ENCODE results near the gene FKBP5.

Gene FKBP5

GRCh38 chr6:35686873-35687555 is 1.7 kb downstream of the FKBP5 start:
- Histone ChIP-seq H3K27ac (ENCODE audit: poor library complexity, severe bottlenecking) (peak overlapping the region; percentile 82), H3K4me1 (ENCODE audit: insufficient read depth, poor library complexity, severe bottlenecking) (peaks cover 23% of the 10 kb centered on the region), H3K9me3 (ENCODE audit: severe bottlenecking) (no peaks in the 10 kb centered on the region), H3K4me3 (ENCODE audit: severe bottlenecking) (peak overlapping the region; percentile 97), H3K36me3 (ENCODE audit: low read depth) (peaks cover 55% of the 10 kb centered on the region), H3K27me3 (ENCODE audit: insufficient read depth, poor library complexity, severe bottlenecking) (no peaks in the 10 kb centered on the region)
- DNase-seq (ENCODE audit: low spot score) (no peak), ATAC-seq (ENCODE audit: low read depth) (no peak)
- TF ChIP-seq, protein P1, sequence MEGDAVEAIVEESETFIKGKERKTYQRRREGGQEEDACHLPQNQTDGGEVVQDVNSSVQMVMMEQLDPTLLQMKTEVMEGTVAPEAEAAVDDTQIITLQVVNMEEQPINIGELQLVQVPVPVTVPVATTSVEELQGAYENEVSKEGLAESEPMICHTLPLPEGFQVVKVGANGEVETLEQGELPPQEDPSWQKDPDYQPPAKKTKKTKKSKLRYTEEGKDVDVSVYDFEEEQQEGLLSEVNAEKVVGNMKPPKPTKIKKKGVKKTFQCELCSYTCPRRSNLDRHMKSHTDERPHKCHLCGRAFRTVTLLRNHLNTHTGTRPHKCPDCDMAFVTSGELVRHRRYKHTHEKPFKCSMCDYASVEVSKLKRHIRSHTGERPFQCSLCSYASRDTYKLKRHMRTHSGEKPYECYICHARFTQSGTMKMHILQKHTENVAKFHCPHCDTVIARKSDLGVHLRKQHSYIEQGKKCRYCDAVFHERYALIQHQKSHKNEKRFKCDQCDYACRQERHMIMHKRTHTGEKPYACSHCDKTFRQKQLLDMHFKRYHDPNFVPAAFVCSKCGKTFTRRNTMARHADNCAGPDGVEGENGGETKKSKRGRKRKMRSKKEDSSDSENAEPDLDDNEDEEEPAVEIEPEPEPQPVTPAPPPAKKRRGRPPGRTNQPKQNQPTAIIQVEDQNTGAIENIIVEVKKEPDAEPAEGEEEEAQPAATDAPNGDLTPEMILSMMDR (IDR thresholded peaks at IDR 0.05; ENCODE audit: poor library complexity, severe bottlenecking), result no peak

DNA sequence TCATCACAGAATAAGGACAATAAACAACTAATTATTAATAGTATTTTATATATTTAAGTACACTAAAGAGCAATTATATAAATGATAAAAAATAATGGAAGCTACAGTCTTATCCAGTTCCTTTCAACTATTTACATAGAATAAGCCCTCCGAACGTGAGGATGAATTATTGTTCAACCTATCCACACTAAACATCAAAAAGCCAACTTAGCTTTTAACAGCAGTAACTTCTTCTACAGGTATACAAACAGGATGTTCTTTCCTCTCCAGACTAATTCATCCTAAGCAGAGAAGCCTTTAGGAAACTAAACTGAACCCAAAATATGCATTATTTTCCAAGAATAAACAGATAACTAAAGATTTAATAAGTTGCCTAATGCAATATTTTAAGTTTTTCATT is 2.3 kb downstream of the FKBP5 start:
- Histone ChIP-seq H3K27me3 (ENCODE audit: insufficient read depth, poor library complexity, severe bottlenecking) (no peaks in the 10 kb centered on the region), H3K4me3 (ENCODE audit: severe bottlenecking) (peak overlapping the region; percentile 97), H3K4me1 (ENCODE audit: insufficient read depth, poor library complexity, severe bottlenecking) (peaks cover 29% of the 10 kb centered on the region), H3K36me3 (ENCODE audit: low read depth) (peaks cover 59% of the 10 kb centered on the region), H3K27ac (ENCODE audit: poor library complexity, severe bottlenecking) (peak overlapping the region; percentile 82), H3K9me3 (ENCODE audit: severe bottlenecking) (no peaks in the 10 kb centered on the region)
- TF ChIP-seq, protein P1 (IDR thresholded peaks at IDR 0.05; ENCODE audit: poor library complexity, severe bottlenecking), result no peak
- DNase-seq (ENCODE audit: low spot score) (no peak), ATAC-seq (ENCODE audit: low read depth) (no peak)

- no peak overlapping the region for H3K27ac ChIP-seq (ENCODE audit: poor library complexity, severe bottlenecking)
- peaks cover 44% of the 10 kb centered on the region for H3K4me1 ChIP-seq (ENCODE audit: insufficient read depth, poor library complexity, severe bottlenecking)
- no peaks in the 10 kb centered on the region for H3K27me3 ChIP-seq (ENCODE audit: insufficient read depth, poor library complexity, severe bottlenecking)
- H3K4me3 ChIP-seq (ENCODE audit: severe bottlenecking), result no peak overlapping the region
- ATAC-seq (ENCODE audit: low read depth) (no peak), DNase-seq (ENCODE audit: low spot score) (no peak)
- peaks cover 91% of the 10 kb centered on the region for H3K36me3 ChIP-seq (ENCODE audit: low read depth)
- TF ChIP-seq, protein P1 (IDR thresholded peaks at IDR 0.05; ENCODE audit: poor library complexity, severe bottlenecking), result no peak
- H3K9me3 ChIP-seq (ENCODE audit: severe bottlenecking), result no peaks in the 10 kb centered on the region
Observed at GRCh38 chr6:35683267-35683666, 5.4 kb downstream of the FKBP5 start.

DNA sequence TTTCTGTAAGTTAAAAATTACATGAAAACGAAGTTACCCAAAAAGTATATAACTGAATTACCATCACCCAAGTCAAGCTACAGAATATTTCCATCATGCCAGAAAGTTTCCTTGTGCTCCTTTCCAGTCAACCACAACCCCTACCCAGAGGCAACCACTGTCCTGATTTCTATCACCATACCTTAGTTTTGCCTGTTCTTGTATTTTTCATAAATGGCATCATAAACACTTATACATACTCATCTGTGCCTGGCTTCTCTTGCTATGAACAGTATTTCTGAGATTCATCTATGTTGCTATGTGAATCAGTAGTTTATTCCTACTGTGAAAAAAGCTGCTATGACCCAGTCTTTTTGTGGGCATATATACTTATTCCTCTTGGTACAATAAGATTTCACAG is 7.4 kb downstream of the FKBP5 start:
- H3K4me1 ChIP-seq (ENCODE audit: insufficient read depth, poor library complexity, severe bottlenecking), result peaks cover 56% of the 10 kb centered on the region
- TF ChIP-seq, protein P1 (IDR thresholded peaks at IDR 0.05; ENCODE audit: poor library complexity, severe bottlenecking), result no peak
- ATAC-seq (ENCODE audit: low read depth) (no peak), DNase-seq (ENCODE audit: low spot score) (no peak)
- no peak overlapping the region for H3K4me3 ChIP-seq (ENCODE audit: severe bottlenecking)
- no peak overlapping the region for H3K27ac ChIP-seq (ENCODE audit: poor library complexity, severe bottlenecking)
- H3K9me3 ChIP-seq (ENCODE audit: severe bottlenecking), result no peaks in the 10 kb centered on the region
- H3K27me3 ChIP-seq (ENCODE audit: insufficient read depth, poor library complexity, severe bottlenecking), result no peaks in the 10 kb centered on the region
- H3K36me3 ChIP-seq (ENCODE audit: low read depth), result peaks cover 92% of the 10 kb centered on the region

- ATAC-seq (ENCODE audit: low read depth) (no peak), DNase-seq (ENCODE audit: low spot score) (no peak)
- H3K36me3 ChIP-seq (ENCODE audit: low read depth), result peaks cover 90% of the 10 kb centered on the region
- no peak overlapping the region for H3K4me3 ChIP-seq (ENCODE audit: severe bottlenecking)
- H3K9me3 ChIP-seq (ENCODE audit: severe bottlenecking), result no peaks in the 10 kb centered on the region
- H3K27me3 ChIP-seq (ENCODE audit: insufficient read depth, poor library complexity, severe bottlenecking), result no peaks in the 10 kb centered on the region
- TF ChIP-seq, protein P1 (IDR thresholded peaks at IDR 0.05; ENCODE audit: poor library complexity, severe bottlenecking), result no peak
- H3K27ac ChIP-seq (ENCODE audit: poor library complexity, severe bottlenecking), result peak overlapping the region; percentile 56
- peaks cover 52% of the 10 kb centered on the region for H3K4me1 ChIP-seq (ENCODE audit: insufficient read depth, poor library complexity, severe bottlenecking)
Observed at GRCh38 chr6:35679399-35679798, 9.3 kb downstream of the FKBP5 start.

Measured in RWPE2 (cell line).